GM10266 (cell line): ENCODE results near the gene HRK.

Experiments
- DNase-seq: peaks from one replicate; pipeline ENCODE4 v3.0.0; 2012; ENCODE audit errors: extremely low spot score
- TF ChIP-seq, protein P1 (sequence below): IDR thresholded peaks from 2 replicates; pipeline ENCODE4 v1.5.1; 2012; ENCODE audit warnings: mild to moderate bottlenecking, low read depth; ENCODE audit not compliant: control insufficient read depth, insufficient read depth; ENCODE audit errors: missing control alignments

HRK gene

DNA sequence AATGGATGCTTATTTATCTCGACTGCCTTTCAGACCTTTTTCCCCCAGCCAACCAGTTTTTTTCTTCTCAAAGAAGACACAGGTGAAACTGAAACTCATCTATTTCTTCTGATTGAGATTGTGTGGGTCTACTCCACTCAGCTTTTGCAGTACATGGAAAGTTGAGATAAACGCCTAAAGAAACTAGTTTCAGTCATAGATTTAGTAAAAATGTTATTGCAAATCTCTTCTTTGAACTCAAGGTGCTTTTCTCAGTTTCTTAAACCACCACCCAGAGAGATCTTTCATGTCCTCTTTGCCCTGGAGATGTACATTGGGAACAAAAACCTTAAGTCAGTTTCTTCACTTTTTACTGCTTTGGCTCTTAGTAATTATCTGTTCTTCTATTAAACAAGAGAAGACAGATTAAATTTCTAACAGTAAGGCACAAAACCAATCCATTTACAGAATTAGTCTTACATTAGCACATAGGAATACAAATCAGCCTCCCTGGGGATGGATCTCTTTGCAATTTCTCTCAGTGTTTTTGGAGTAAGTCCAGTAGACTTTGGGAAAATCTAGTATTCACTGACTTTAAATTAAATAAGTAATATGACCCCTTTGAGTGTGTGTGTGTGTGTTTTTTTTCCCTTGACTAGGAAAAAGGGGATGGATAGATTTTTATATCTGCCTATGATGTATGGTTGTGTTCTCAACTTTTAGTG, 41.1 kb upstream of the HRK start:
- no peak for DNase-seq
- TF ChIP-seq, protein P1, sequence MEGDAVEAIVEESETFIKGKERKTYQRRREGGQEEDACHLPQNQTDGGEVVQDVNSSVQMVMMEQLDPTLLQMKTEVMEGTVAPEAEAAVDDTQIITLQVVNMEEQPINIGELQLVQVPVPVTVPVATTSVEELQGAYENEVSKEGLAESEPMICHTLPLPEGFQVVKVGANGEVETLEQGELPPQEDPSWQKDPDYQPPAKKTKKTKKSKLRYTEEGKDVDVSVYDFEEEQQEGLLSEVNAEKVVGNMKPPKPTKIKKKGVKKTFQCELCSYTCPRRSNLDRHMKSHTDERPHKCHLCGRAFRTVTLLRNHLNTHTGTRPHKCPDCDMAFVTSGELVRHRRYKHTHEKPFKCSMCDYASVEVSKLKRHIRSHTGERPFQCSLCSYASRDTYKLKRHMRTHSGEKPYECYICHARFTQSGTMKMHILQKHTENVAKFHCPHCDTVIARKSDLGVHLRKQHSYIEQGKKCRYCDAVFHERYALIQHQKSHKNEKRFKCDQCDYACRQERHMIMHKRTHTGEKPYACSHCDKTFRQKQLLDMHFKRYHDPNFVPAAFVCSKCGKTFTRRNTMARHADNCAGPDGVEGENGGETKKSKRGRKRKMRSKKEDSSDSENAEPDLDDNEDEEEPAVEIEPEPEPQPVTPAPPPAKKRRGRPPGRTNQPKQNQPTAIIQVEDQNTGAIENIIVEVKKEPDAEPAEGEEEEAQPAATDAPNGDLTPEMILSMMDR = no peak

- TF ChIP-seq, protein P1 = no peak
- no peak for DNase-seq
Measured at GRCh38 chr12:116920939-116921338, 39.7 kb upstream of the HRK start.

DNA sequence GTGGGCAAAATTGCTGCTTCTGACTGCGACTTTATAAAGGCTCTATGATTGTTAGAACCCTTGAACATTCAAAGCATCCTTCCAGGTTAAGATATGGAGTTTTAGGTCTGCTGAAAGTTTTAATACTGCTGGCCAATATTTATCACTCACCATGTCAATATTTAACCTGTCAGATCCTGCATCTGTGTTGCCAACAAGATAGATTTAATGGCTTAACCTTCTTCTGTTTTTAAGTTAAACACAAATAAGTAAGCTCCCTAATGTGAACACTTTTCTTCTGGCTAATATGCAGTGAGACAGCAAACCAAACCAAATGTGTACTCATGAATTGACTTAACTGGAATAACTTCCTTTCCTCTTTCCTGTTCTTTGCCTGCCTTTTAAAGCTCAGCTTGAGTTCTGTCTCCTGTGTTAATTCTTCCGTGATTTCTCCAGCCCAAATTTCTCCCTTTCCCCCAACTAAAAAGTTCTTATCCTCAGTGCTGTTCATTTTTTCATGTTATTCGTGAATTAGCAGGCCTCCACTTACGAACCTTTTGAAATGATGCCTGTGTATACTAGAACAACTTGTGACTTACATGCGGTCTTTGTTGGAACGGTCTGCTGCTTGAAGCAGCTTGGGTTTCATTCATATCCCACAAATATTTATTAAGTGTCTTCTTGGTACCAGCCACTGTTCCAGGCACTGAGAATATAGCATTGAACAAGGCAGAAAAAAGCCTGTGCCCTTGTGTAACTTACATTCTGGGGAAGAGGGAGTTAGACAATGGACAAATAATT, 38.7 kb upstream of the HRK start:
- TF ChIP-seq, protein P1 = no peak
- DNase-seq = no peak

GRCh38 chr12:116919247-116919661, 38.0 kb upstream of the HRK start:
- TF ChIP-seq, protein P1 = no peak
- no peak for DNase-seq

- TF ChIP-seq, protein P1 = no peak
- DNase-seq = no peak
Measured at GRCh38 chr12:116918464-116918863, 37.2 kb upstream of the HRK start.

- no peak for DNase-seq
- TF ChIP-seq, protein P1 = peak; percentile 10
Measured at GRCh38 chr12:116916714-116917114, 35.5 kb upstream of the HRK start.

DNA sequence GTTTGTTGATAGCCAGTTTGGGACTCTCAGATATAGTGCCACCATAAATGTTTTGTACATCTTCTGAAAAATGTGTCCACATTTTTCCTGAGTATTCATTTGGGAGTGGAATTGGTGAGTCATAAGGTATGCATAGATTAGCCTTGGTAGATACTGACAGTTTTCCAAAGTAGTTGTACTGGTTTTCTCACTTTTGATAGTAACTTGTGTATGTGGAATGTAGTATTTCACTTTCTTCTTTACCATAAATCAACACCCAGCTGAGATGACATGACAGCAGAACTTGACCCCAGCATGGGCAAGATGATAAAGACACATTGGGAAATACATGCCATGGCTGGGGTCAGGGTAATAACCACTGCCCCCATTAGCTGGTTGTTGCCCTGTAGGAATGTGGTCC, 34.9 kb upstream of the HRK start:
- TF ChIP-seq, protein P1 = no peak
- DNase-seq = no peak
